Right ventricle myocardium inferior (tissue), 1 donor: ENCODE measurements around the gene FSTL4. TPM values are rescaled to one million over a fixed set of nuclear protein-coding genes. Genes with fewer than 3 reads are reported as not detected.
A peak's percentile ranks its signal among the peaks of the same experiment; 100 is the strongest.

Experiments
- ATAC-seq: fragments of 200-7000 bp; cut with Tn5 transposase; one replicate; pipeline ENCODE4 v1.9.1; 2020; ENCODE audit warnings: mild to moderate bottlenecking, moderate library complexity
- DNase-seq: peaks from one replicate; pipeline ENCODE4 v3.0.0; 2021; ENCODE audit errors: missing footprints
- intact Hi-C: fragments of 100-400 bp; cut with DNase I; formaldehyde crosslinking; loops from one replicate; pipeline ENCODE4 v1.11.0; 2022
- total RNA-seq: library from RNA; stranded (reverse); fragmentation: NEBNext Ultra II Directional; extraction: Animal tissue kit (Norgen Biotek cat#: 25700); gene quantifications from one replicate; pipeline ENCODE4 v1.2.1, GENCODE V29; 2021
- donor health status: DM: no; HTN: yes; CAD: no; lungs with severe emphysema.

The FSTL4 gene
- total RNA-seq, 1 donor from 2014 or later = not detected

- intact Hi-C loops = no loop called here
- DNase-seq = no peak
- ATAC-seq = no peak
Observed at GRCh38 chr5:133525126-133525525, 87.2 kb downstream of the FSTL4 start.

GRCh38 chr5:133524666-133525065, 87.7 kb downstream of the FSTL4 start:
- no peak for DNase-seq
- intact Hi-C loops = no loop called here

GRCh38 chr5:133523961-133524586, 88.3 kb downstream of the FSTL4 start:
- intact Hi-C loops = no loop called here
- DNase-seq (no peak), ATAC-seq (no peak)

More at GRCh38 chr5:133524666-133525065, 87.7 kb downstream of the FSTL4 start:
- ATAC-seq = no peak

DNA sequence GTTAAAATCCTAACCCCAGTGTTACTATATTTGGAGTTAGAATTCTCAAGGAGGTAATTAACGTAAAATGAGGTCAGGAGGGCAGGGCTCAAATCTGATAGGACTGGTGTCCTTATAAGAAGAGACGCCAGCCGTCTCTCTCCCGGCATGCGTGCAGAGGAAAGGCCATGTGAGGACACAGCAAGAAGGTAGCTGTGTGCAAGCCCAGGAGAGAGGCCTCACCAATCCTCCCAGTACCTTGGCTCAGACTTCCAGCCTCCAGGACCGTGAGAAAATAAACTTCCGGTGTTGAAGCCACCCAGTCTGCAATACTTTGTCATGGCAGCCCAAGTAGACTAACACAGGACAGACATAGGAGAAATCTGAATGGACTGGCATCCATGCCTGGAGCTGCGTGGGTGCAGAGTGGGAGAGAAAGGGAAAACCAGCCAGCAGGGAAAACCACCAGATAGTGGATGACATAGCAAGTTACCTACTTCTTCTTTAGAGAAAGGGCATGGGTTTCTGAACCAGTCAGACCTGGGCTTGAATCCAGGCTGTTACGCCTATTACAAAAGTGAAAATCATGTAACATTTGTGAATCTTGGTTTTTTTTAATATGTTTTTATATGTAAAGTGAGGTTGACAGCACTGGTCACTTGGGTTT, 89.2 kb downstream of the FSTL4 start:
- intact Hi-C loops = no loop called here
- ATAC-seq (no peak), DNase-seq (no peak)

DNA sequence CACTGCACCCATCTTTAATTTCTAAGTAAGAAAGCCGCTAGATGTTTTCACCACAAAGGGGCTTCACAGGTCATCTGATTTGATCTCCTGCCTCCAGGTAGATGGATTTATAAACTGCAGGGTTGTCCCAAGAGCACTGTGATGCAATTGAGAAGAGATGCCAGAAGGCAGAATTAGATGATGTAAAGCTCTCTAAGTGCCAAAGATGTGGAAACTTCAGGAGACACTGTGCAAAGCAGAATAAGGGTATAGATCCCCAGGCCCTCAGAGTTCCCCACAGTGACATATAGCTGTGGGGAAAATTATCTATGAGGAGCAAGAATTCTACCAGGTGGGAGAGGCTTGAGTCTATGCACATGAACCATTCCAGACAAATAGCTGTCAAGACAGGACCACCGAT, 90.5 kb downstream of the FSTL4 start:
- intact Hi-C loops = no loop called here
- ATAC-seq = no peak
- DNase-seq = no peak

- intact Hi-C loops = no loop called here
- no peak for ATAC-seq
- no peak for DNase-seq
Observed at GRCh38 chr5:133520991-133521706, 91.2 kb downstream of the FSTL4 start.

DNA sequence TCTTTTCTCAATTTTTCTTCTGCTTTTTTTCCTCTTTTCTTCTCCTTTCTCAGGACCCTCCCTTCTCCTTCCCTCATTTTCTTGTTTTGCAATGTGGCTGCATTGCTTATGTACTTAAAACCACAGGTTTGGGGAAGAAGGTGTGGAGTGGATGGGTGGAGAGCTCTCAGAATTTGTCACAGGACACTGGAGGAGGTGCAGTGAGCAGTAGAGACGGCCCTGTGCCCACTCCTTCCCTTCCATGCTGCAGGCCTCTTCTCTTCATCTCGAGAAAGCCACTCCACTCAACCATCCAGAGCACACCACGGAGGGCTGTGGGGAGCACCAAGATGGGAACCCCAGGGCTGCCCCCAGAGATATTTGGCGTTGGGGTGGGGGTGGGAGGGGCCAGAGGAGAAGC, 92.3 kb downstream of the FSTL4 start:
- intact Hi-C loops = no loop called here
- no peak for DNase-seq

DNA sequence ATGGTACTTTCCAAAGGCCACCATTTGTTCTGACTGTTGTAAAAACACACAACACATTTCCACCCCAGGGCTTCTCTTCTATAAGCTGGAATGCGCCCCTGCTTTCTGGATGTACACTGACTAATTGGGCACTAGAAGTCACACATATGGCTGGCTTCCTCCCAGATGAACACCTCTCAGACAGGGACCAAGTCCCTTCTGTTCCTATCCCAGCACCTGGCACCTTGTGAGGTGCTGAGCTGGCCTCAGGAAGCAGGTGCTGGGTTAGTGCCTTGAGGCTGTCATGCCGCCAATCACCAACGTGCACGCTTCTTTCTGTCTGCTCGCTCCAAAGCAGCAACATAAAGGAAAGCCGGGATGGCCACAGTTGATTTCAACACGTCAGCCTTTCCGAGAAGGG, 93.2 kb downstream of the FSTL4 start:
- no peak for ATAC-seq
- peak; percentile 11 for DNase-seq
- intact Hi-C loops = no loop called here

More for the DNA sequence above, 92.3 kb downstream of the FSTL4 start:
- ATAC-seq = no peak

DNA sequence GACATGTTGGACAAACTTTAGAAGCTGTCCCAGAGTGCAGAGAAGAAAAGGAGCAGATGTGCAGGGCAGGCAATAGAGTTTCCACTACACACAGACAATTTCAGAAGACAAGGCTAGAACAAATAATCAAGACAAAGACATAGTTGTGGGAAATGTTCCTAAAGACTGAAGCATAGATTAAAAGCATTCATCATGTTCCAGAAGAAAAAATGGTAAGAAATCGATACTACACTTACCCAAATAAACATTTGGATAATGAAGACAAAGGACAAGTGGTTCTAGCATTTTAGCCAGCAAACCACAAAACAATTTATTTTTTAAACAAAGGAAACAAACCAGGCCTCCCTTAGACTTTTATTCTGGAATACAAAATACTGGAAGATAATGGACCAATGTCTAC, 97.9 kb downstream of the FSTL4 start:
- intact Hi-C loops = no loop called here
- no peak for ATAC-seq
- DNase-seq = no peak

GRCh38 chr5:133512896-133513295, 99.4 kb downstream of the FSTL4 start:
- intact Hi-C loops = no loop called here
- ATAC-seq (no peak), DNase-seq (peak; percentile 25)

GRCh38 chr5:133511653-133512235, 100.6 kb downstream of the FSTL4 start:
- intact Hi-C loops = no loop called here
- DNase-seq (peak; percentile 42), ATAC-seq (no peak)

GRCh38 chr5:133510634-133511262, 101.6 kb downstream of the FSTL4 start:
- DNase-seq (peak; percentile 40), ATAC-seq (no peak)
- intact Hi-C loops = no loop called here

DNA sequence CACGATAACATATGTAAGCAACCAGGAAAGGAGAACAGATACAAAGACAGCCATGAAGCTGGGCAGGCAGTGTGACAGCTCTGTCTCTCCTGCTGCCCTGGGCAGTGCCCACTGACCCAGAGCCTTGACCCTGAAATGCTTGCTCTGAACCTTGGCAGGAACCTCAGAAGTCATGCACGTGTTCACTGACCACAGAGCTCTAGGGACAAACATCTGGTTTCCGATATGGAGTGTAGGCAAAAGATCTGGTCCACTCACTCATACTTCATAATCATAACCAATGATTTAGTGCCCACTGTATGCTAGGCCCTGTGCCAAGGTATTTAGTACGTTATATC, 102.6 kb downstream of the FSTL4 start:
- intact Hi-C loops = no loop called here
- DNase-seq (peak; percentile 5), ATAC-seq (no peak)

DNA sequence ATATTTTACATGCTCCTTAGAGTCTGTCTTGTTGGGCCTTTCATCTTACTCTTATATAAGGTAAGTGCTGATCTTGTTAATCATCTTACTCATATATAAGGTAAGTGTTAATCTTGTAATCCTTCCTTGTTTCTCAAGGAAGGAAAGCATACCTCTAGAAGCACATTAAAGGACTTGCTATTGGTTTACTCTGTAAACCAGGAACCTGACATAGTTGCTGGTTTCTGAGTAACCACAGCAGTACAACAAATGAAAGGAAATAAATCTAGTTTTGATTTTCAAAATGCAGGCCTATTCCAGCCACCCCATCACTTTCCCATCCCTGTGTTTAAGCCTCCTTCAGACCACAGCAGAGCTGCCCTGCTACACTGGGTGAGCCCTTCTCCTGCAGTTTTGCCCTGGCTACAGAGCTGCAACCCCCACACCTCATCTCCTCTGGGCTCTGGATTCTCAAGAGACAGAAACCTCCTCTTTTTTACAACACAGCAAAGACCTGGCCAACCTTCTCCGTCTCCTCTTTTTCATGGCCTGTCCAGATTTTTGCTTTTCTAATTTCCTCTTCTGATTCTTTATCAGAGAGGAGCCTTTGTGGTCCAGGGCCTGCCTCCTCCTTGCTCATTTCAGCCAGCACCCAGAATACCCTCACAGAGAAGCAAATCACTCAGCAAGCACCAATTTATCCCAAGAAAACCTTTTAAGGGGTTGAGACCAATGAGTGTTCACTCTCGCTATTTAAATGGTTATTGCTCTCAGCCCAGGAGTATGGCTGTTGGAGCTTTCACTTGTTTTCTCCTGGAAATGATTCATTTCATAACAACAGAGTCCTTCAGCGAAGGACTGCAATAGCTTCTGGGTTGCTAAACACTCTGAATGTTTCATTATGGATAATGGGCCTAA, 103.2 kb downstream of the FSTL4 start:
- DNase-seq (no peak), ATAC-seq (no peak)
- intact Hi-C loops = no loop called here

GRCh38 chr5:133508331-133508730, 104.0 kb downstream of the FSTL4 start:
- ATAC-seq = no peak
- DNase-seq = no peak
- intact Hi-C loops = no loop called here

GRCh38 chr5:133506181-133506580, 106.2 kb downstream of the FSTL4 start:
- intact Hi-C loops = no loop called here
- no peak for ATAC-seq

DNA sequence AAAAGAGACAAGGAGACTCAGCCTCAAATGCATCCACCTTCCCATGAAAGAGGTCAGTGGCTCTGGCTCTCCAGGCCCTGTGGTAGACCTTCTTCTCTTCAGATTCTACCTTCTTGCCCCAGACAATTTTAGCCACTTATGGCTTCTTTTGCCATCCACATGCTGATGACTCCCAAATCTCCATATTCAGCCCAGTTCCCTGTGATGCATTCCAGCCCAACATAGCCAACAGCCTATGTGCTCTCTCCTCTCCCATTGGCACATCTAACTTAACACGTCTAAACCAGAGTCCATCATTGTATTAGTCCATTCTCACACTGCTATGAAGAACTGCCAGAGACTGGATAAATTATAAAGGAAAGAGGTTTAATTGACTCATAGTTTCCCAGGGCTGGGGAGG, 108.8 kb downstream of the FSTL4 start:
- peak; percentile 0 for DNase-seq
- ATAC-seq = no peak
- intact Hi-C loops = no loop called here

More at GRCh38 chr5:133506181-133506580, 106.2 kb downstream of the FSTL4 start:
- DNase-seq = no peak

- intact Hi-C loops = no loop called here
- ATAC-seq (no peak), DNase-seq (no peak)
Observed at GRCh38 chr5:133499895-133500294, 112.4 kb downstream of the FSTL4 start.
